ENCODE data around the gene TBC1D19.

GRCh38 chr4:26746802-26747213 lies 162.9 kb downstream of the TBC1D19 start:
- no peak for TF ChIP-seq POLR2A (IDR thresholded peaks at IDR 0.05; ENCODE audit: extremely low read depth, insufficient read length)
- TF ChIP-seq CTCF (IDR thresholded peaks at IDR 0.05; ENCODE audit: low read depth, low read length): no peak
